COLO829 (cell line): ENCODE results near the gene LANCL1.

Experiments used
- DNase-seq: peaks from one replicate; pipeline ENCODE4 v3.0.0; 2012; ENCODE audit warnings: low spot score

LANCL1 gene

GRCh38 chr2:210392469-210392881 is 84.1 kb downstream of the LANCL1 start:
- DNase-seq = no peak

GRCh38 chr2:210389856-210390255 is 86.7 kb downstream of the LANCL1 start:
- DNase-seq = no peak

- DNase-seq = no peak
Measured at GRCh38 chr2:210388148-210388547, 88.4 kb downstream of the LANCL1 start.

GRCh38 chr2:210387074-210387473 is 89.5 kb downstream of the LANCL1 start:
- no peak for DNase-seq
